Neural progenitor cell (in vitro differentiated cells): ENCODE data around the gene DDN. TPM values are rescaled to one million over a fixed set of nuclear protein-coding genes. Genes with fewer than 3 reads are reported as not detected.

ENCODE experiments used
- DNase-seq: peaks from one replicate; pipeline ENCODE4 v3.0.0-alpha.2; 2016; ENCODE audit warnings: low spot score
- H2AFZ ChIP-seq: fragments of 200-600 bp; sonication (generic); replicated peaks from 2 replicates; pipeline ENCODE4 v1.6.1; 2016; ENCODE audit warnings: antibody characterized with exemption
- H3F3A ChIP-seq: fragments of 200-600 bp; sonication (generic); 2 replicates; pipeline ENCODE4 v1.6.1; 2016; ENCODE audit warnings: antibody characterized with exemption, low read depth
- H3K27ac ChIP-seq: fragments of 200-600 bp; sonication (generic); 2 replicates; pipeline ENCODE4 v1.5.1; 2016; ENCODE audit warnings: mild to moderate bottlenecking
- H3K27me3 ChIP-seq: fragments of 200-600 bp; sonication (generic); 2 replicates; pipeline ENCODE4 v1.6.1; 2016; ENCODE audit warnings: mild to moderate bottlenecking, moderate library complexity
- H3K36me3 ChIP-seq: fragments of 200-600 bp; sonication (generic); 2 replicates; pipeline ENCODE4 v1.5.1; 2016
- H3K4me1 ChIP-seq: fragments of 200-600 bp; sonication (generic); 2 replicates; pipeline ENCODE4 v1.6.1; 2016; ENCODE audit warnings: mixed run types
- H3K4me2 ChIP-seq: fragments of 200-600 bp; sonication (generic); 2 replicates; pipeline ENCODE4 v1.6.1; 2016
- H3K4me3 ChIP-seq: fragments of 200-600 bp; sonication (generic); 2 replicates; pipeline ENCODE4 v1.5.1; 2016
- H3K79me2 ChIP-seq: fragments of 200-600 bp; sonication (generic); 2 replicates; pipeline ENCODE4 v1.6.1; 2016; ENCODE audit warnings: low read depth
- H3K9ac ChIP-seq: fragments of 200-600 bp; sonication (generic); 2 replicates; pipeline ENCODE4 v1.6.1; 2016
- H3K9me3 ChIP-seq: fragments of 200-600 bp; sonication (generic); 2 replicates; pipeline ENCODE4 v1.5.1; 2016; ENCODE audit warnings: low read depth
- H4K20me1 ChIP-seq: fragments of 200-600 bp; sonication (generic); 2 replicates; pipeline ENCODE4 v1.6.1; 2016; ENCODE audit warnings: low read depth
- H3K27ac Mint-ChIP-seq: 3 replicates; pipeline ENCODE4 v1.8.0; 2021; ENCODE audit warnings: mixed read lengths
- H3K27me3 Mint-ChIP-seq: 2 replicates; pipeline ENCODE4 v1.8.0; 2022; ENCODE audit warnings: low read depth, mild to moderate bottlenecking, inconsistent platforms, moderate library complexity, mixed read lengths; ENCODE audit not compliant: insufficient read depth
- H3K36me3 Mint-ChIP-seq: 3 replicates; pipeline ENCODE4 v1.8.0; 2021; ENCODE audit warnings: mixed read lengths
- H3K4me1 Mint-ChIP-seq: 3 replicates; pipeline ENCODE4 v1.8.0; 2021; ENCODE audit warnings: mixed read lengths
- H3K4me3 Mint-ChIP-seq: 3 replicates; pipeline ENCODE4 v1.8.0; 2021; ENCODE audit warnings: mild to moderate bottlenecking, moderate library complexity, mixed read lengths
- H3K9me3 Mint-ChIP-seq: 3 replicates; pipeline ENCODE4 v1.8.0; 2020; ENCODE audit warnings: mixed read lengths
- EZH2 ChIP-seq: fragments of 200-600 bp; sonication (generic); IDR thresholded peaks from 2 replicates; pipeline ENCODE4 v1.6.1; 2017; ENCODE audit warnings: antibody characterized with exemption, mild to moderate bottlenecking, moderate library complexity
- EZH2phosphoT487 ChIP-seq: fragments of 200-600 bp; sonication (generic); IDR thresholded peaks from 2 replicates; pipeline ENCODE4 v1.6.1; 2017; ENCODE audit warnings: antibody characterized with exemption
- total RNA-seq: library from RNA; depleted of rRNA; stranded (reverse); fragments of >200 nt; gene quantifications from 2 replicates; pipeline ENCODE4 v1.2.3, GENCODE V29; 2015; ENCODE audit warnings: low replicate concordance
- TF ChIP-seq, protein P1 (sequence below): fragments of 200-600 bp; sonication (generic); IDR thresholded peaks from 2 replicates; pipeline ENCODE4 v1.5.1; 2017; ENCODE audit warnings: antibody characterized with exemption, mild to moderate bottlenecking

Gene DDN
- total RNA-seq, 1 donor from 2014 or later: not detected

DNA sequence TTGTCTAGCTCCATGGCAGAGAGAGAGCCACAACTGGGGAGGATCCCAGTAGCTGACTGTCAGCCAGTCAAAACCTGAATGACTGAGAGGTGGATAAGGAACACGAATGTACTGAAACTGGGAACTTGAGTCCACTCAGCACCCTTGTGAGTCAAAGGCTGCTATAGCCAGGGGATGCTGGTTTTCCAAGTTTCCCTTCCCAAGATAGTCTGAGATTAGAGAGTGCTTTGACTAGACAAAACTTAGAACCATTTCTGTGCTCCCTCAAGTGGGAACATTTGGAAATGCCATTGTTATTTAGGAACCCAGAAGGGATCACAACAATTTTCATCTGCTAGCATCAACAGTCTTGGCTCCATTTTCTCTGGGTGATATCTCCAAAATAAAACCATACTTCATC lies 15.4 kb upstream of the DDN start:
- Histone ChIP-seq H4K20me1 (peaks cover 4% of the 10 kb centered on the region), H3K4me1 (peaks cover 3% of the 10 kb centered on the region), H3F3A (peaks cover 22% of the 10 kb centered on the region), H3K4me2 (no peak overlapping the region), H3K27ac (no peak overlapping the region), H3K9me3 (no peaks in the 10 kb centered on the region), H2AFZ (no peak overlapping the region), H3K27me3 (no peaks in the 10 kb centered on the region), H3K36me3 (no peaks in the 10 kb centered on the region), H3K4me3 (no peak overlapping the region), H3K9ac (no peak overlapping the region), H3K79me2 (no peaks in the 10 kb centered on the region)
- no peak for DNase-seq
- H3K9me3 Mint-ChIP-seq: no peaks in the 10 kb centered on the region
- no peak for TF ChIP-seq EZH2
- TF ChIP-seq, protein P1, sequence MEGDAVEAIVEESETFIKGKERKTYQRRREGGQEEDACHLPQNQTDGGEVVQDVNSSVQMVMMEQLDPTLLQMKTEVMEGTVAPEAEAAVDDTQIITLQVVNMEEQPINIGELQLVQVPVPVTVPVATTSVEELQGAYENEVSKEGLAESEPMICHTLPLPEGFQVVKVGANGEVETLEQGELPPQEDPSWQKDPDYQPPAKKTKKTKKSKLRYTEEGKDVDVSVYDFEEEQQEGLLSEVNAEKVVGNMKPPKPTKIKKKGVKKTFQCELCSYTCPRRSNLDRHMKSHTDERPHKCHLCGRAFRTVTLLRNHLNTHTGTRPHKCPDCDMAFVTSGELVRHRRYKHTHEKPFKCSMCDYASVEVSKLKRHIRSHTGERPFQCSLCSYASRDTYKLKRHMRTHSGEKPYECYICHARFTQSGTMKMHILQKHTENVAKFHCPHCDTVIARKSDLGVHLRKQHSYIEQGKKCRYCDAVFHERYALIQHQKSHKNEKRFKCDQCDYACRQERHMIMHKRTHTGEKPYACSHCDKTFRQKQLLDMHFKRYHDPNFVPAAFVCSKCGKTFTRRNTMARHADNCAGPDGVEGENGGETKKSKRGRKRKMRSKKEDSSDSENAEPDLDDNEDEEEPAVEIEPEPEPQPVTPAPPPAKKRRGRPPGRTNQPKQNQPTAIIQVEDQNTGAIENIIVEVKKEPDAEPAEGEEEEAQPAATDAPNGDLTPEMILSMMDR: peak; percentile 14
- peaks cover 15% of the 10 kb centered on the region for H3K4me1 Mint-ChIP-seq
- peaks cover 2% of the 10 kb centered on the region for H3K36me3 Mint-ChIP-seq
- H3K4me3 Mint-ChIP-seq: no peak overlapping the region
- peaks cover 5% of the 10 kb centered on the region for H3K27me3 Mint-ChIP-seq
- no peak overlapping the region for H3K27ac Mint-ChIP-seq

DNA sequence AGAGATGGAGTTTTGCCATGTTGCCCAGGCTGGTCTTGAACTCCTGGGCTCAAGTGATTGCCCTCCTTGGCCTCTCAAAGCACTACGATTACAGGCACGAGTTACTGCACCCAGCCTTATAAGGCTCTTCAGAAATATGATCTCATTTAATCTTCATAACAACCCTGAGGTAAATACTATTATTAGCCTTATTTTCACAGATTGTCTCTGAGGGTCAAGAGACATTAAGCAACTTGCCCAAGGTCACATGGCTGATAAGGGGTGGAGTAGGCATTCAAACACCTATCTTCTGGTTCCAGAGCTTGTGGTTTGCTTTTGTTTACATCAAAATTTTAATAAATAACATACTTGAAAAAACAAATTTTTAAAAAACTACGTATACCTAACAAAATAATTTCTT lies 14.3 kb upstream of the DDN start:
- H3K27me3 Mint-ChIP-seq: peaks cover 5% of the 10 kb centered on the region
- no peaks in the 10 kb centered on the region for H3K79me2 ChIP-seq
- peaks cover 13% of the 10 kb centered on the region for H3F3A ChIP-seq
- no peak for TF ChIP-seq EZH2phosphoT487
- no peak for TF ChIP-seq EZH2
- TF ChIP-seq, protein P1: no peak
- no peak overlapping the region for H3K27ac ChIP-seq
- no peak overlapping the region for H3K4me2 ChIP-seq
- H3K36me3 ChIP-seq: no peaks in the 10 kb centered on the region
- no peaks in the 10 kb centered on the region for H3K9me3 Mint-ChIP-seq
- H3K36me3 Mint-ChIP-seq: peaks cover 2% of the 10 kb centered on the region
- H3K4me1 Mint-ChIP-seq: peaks cover 9% of the 10 kb centered on the region
- no peaks in the 10 kb centered on the region for H3K9me3 ChIP-seq
- H3K27ac Mint-ChIP-seq: no peak overlapping the region
- no peaks in the 10 kb centered on the region for H3K27me3 ChIP-seq
- peaks cover 4% of the 10 kb centered on the region for H4K20me1 ChIP-seq
- peaks cover 3% of the 10 kb centered on the region for H3K4me1 ChIP-seq
- no peak overlapping the region for H3K9ac ChIP-seq
- no peak overlapping the region for H3K4me3 Mint-ChIP-seq
- no peak overlapping the region for H2AFZ ChIP-seq
- DNase-seq: no peak
- no peak overlapping the region for H3K4me3 ChIP-seq

DNA sequence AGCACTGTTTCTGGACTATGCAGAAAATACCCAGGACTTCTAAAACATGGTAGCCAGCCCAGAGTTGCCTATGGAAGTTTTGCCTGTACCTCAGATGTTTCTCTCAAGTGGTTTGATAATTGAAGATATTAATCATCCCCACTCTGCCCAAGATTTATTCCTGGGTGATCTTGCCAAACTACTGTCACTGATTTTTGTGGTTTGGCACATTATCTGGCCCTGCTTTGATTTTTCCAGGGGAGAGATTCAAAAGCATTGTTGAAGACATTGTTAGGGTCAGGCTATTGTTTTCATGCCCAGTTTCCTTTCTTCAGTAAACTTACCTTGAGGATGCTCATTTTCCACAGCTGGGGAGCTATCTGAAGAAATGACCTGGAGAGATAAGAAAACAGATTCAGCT lies 13.6 kb upstream of the DDN start:
- H3K9me3 ChIP-seq: no peaks in the 10 kb centered on the region
- TF ChIP-seq EZH2phosphoT487 (no peak), EZH2 (no peak)
- TF ChIP-seq, protein P1: no peak
- H3K36me3 Mint-ChIP-seq: peaks cover 6% of the 10 kb centered on the region
- H3K4me3 Mint-ChIP-seq: no peak overlapping the region
- peaks cover 5% of the 10 kb centered on the region for H3K4me1 Mint-ChIP-seq
- no peak overlapping the region for H3K27ac Mint-ChIP-seq
- H3K27me3 ChIP-seq: no peaks in the 10 kb centered on the region
- no peaks in the 10 kb centered on the region for H3K79me2 ChIP-seq
- H3F3A ChIP-seq: peaks cover 7% of the 10 kb centered on the region
- DNase-seq: no peak
- H3K9ac ChIP-seq: no peak overlapping the region
- H3K4me1 ChIP-seq: peaks cover 3% of the 10 kb centered on the region
- H3K27me3 Mint-ChIP-seq: peaks cover 5% of the 10 kb centered on the region
- H2AFZ ChIP-seq: no peak overlapping the region
- H4K20me1 ChIP-seq: peaks cover 4% of the 10 kb centered on the region
- H3K4me3 ChIP-seq: no peak overlapping the region
- no peaks in the 10 kb centered on the region for H3K36me3 ChIP-seq
- H3K9me3 Mint-ChIP-seq: no peaks in the 10 kb centered on the region
- no peak overlapping the region for H3K27ac ChIP-seq
- no peak overlapping the region for H3K4me2 ChIP-seq
